Adrenal gland (tissue), 12 donors: Measurements from ENCODE around the gene HAUS7. TPM values are rescaled to one million over a fixed set of nuclear protein-coding genes. Genes with fewer than 3 reads are reported as not detected.
A peak's percentile ranks its signal among the peaks of the same experiment; 100 is the strongest.

Source experiments
- DNase-seq, 7 donors: peaks; one replicate each; pipeline ENCODE4 v3.0.0-alpha.2; 2019 to 2020
- H3K27ac ChIP-seq, 5 donors: fragments of 200-600 bp; sonication (generic) in 4 of 5; 1 replicate in 3 of 5; 2 replicates in 2 of 5; pipeline versions ENCODE4 v1.5.1 to v1.8.0; 2016 to 2020; ENCODE audit warnings: mild to moderate bottlenecking in 1 of 5
- H3K27me3 ChIP-seq: fragments of 200-600 bp; 2 replicates; pipeline ENCODE4 v1.8.0; 2021
- H3K36me3 ChIP-seq, 2 donors: fragments of 200-600 bp; replicated peaks in 1 of 2; 1 replicate in 1 of 2; 2 replicates in 1 of 2; pipeline versions ENCODE4 v1.5.1 to v1.8.0; 2018 to 2022
- H3K4me1 ChIP-seq, 2 donors: fragments of 200-600 bp; replicated peaks in 1 of 2; 1 replicate in 1 of 2; 2 replicates in 1 of 2; pipeline versions ENCODE4 v1.5.1 to v1.8.0; 2018 to 2021
- H3K4me3 ChIP-seq, 4 donors: fragments of 200-600 bp; sonication (generic) in 3 of 4; one replicate each; pipeline ENCODE4 v1.5.1; 2016 to 2018
- H3K9me3 ChIP-seq, 3 donors: fragments of 200-600 bp; sonication (generic) in 1 of 3; replicated peaks in 1 of 3; 1 replicate in 2 of 3; 2 replicates in 1 of 3; pipeline versions ENCODE4 v1.5.1 to v1.8.0; 2016 to 2021
- CTCF ChIP-seq, 6 experiments: fragments of 450-650 bp in 4 of 6; fragments of 200-600 bp in 2 of 6; sonication (generic) in 1 of 6; IDR thresholded peaks; 1 replicate in 5 of 6; 2 replicates in 1 of 6; pipeline versions ENCODE4 v1.5.1 to v1.8.0; 2016 to 2021; ENCODE audit warnings: antibody characterized with exemption in 6 of 6, mild to moderate bottlenecking in 2 of 6, moderate library complexity in 1 of 6
- POLR2A ChIP-seq, 2 donors: fragments of 450-650 bp; IDR thresholded peaks; one replicate each; pipeline ENCODE4 v1.6.1; 2017; ENCODE audit warnings: antibody characterized with exemption in 2 of 2, mild to moderate bottlenecking in 2 of 2, moderate library complexity in 1 of 2
- WGBS, 4 donors: extraction: QIAGEN DNeasy Blood & Tissue Kit in 2 of 4; methylation state at CpG; one replicate each; pipeline versions ENCODE4 v1.1.5 to v1.1.7; 2013 to 2017; 5-methylcytosine and 5-hydroxymethylcytosine counted together
- intact Hi-C, 2 donors: fragments of 100-400 bp; cut with DNase I; formaldehyde crosslinking; loops; one replicate each; pipeline versions ENCODE4 v1.14.1 to v1.15.0; 2022 to 2023
- polyA plus RNA-seq, 3 donors: library from polyadenylated mRNA; stranded (reverse); fragments of 200-250 nt in 2 of 3; fragments of 350-450 nt in 1 of 3; fragmentation: Illumina TruSeq in 1 of 3; extraction: RNeasy Lipid Tissue Mini Kit (QIAGEN cat#74804) in 1 of 3; gene quantifications; one replicate each; pipeline ENCODE4 v1.2.3, GENCODE V29; 2013 to 2014
- total RNA-seq, 9 donors: library from RNA; depleted of rRNA in 4 of 9; stranded (reverse); fragments of >200 nt in 4 of 9; fragments of 120-200 nt in 1 of 9; fragmentation: NEBNext Ultra II Directional in 1 of 9; extraction: Animal tissue kit (Norgen Biotek cat#: 25700) in 1 of 9; gene quantifications; one replicate each; pipeline versions ENCODE4 v1.1.0 to v1.2.4, GENCODE V29; 2013 to 2023
- donor health status: healthy with polysubstance abuse.
- donor health status: Bipolar disorder and iron deficiency.
- donor health status: DM: yes; HTN: yes; CAD: no.
- donor health status: DM: no; HTN: no; CAD: no.
- donor health status: DM: no; HTN: no; CAD: no.
- donor health status: DM: yes; HTN: yes; CAD: no.

The HAUS7 gene
- total and polyA plus RNA-seq, 12 donors = 7.3 to 111 (median 19.3) TPM

GRCh38 chrX:153517423-153517822 lies 47.0 kb upstream of the HAUS7 start, which contains the start of gene ATP2B3:
TSS of gene ATP2B3 (plus strand) at chrX:153517642. CDS start at chrX:153536248, 18,606 bp downstream.
- H3K27me3 ChIP-seq = peaks cover 46% of the 10 kb centered on the region
- 1 to 24% methylated on average over 14 to 39 of the region's 50 CpGs; no CpG with 5 or more reads in 2 of the 4 donors for WGBS, 4 donors

GRCh38 chrX:153516073-153516472 lies 45.7 kb upstream of the HAUS7 start:
- 62 to 91% (median 79%) methylated on average over 2 to 9 of the region's 9 CpGs for WGBS, 4 donors
- H3K27ac ChIP-seq = no peak overlapping the region
- no peaks in the 10 kb centered on the region for H3K9me3 ChIP-seq
- DNase-seq = no peak
- H3K4me3 ChIP-seq = no peak overlapping the region
- H3K4me1 ChIP-seq = no peaks in the 10 kb centered on the region
- no peak for TF ChIP-seq POLR2A (IDR thresholded peaks at IDR 0.05)
- no peak for TF ChIP-seq CTCF (IDR thresholded peaks at IDR 0.05)
- H3K36me3 ChIP-seq = no peaks in the 10 kb centered on the region
- intact Hi-C loops = no loop called here
- peaks cover 36% of the 10 kb centered on the region for H3K27me3 ChIP-seq

More at GRCh38 chrX:153517423-153517822, 47.0 kb upstream of the HAUS7 start, which contains the start of gene ATP2B3:
- Histone ChIP-seq H3K4me3 (peak within 1 kb of the TSS in 1 of 4 donors; percentile 32), H3K4me1 (no peaks in the 10 kb centered on the region), H3K9me3 (no peaks in the 10 kb centered on the region), H3K27ac (no peak within 1 kb of the TSS), H3K36me3 (no peaks in the 10 kb centered on the region)
- DNase-seq = no peak
- TF ChIP-seq CTCF (IDR thresholded peaks at IDR 0.05) (no peak), POLR2A (IDR thresholded peaks at IDR 0.05) (no peak)
- intact Hi-C loops = no loop called here

DNA sequence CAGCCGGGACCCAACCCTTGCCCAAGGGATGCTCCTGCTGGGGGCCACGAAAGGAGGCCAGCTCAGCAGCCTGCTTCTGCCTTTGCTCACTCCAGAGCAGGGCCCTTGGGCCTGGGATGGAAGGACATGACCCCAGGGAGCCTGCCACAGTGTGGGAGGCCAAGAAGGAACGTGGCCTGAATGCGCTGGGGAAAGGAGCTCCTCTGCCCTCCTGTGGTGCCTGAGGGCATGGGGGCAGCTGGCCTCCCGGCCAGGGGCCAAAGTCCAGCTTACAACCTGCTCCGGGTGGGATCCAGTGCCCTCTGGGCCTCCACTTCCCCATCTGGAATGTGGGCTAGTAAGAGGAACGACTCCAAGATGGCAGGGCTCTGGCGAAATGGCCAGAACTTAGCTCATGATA lies 45.1 kb upstream of the HAUS7 start:
- Histone ChIP-seq H3K9me3 (no peaks in the 10 kb centered on the region), H3K27me3 (peaks cover 30% of the 10 kb centered on the region), H3K4me1 (no peaks in the 10 kb centered on the region), H3K27ac (no peak overlapping the region), H3K4me3 (no peak overlapping the region), H3K36me3 (no peaks in the 10 kb centered on the region)
- WGBS, 4 donors = 74 to 85% (median 75%) methylated on average over 6 to 8 of the region's 8 CpGs; no CpG with 5 or more reads in 1 of the 4 donors
- DNase-seq = no peak
- no peak for TF ChIP-seq POLR2A (IDR thresholded peaks at IDR 0.05)
- no peak for TF ChIP-seq CTCF (IDR thresholded peaks at IDR 0.05)
- intact Hi-C loops = no loop called here

- H3K9me3 ChIP-seq = no peaks in the 10 kb centered on the region
- no peaks in the 10 kb centered on the region for H3K4me1 ChIP-seq
- 82 to 89% (median 84%) methylated on average over 9 of the region's 9 CpGs for WGBS, 4 donors
- TF ChIP-seq POLR2A (IDR thresholded peaks at IDR 0.05) (no peak), CTCF (IDR thresholded peaks at IDR 0.05) (no peak)
- H3K27ac ChIP-seq = no peak overlapping the region
- no peaks in the 10 kb centered on the region for H3K36me3 ChIP-seq
- no peak for DNase-seq
- intact Hi-C loops = no loop called here
- H3K27me3 ChIP-seq = peaks cover 21% of the 10 kb centered on the region
- H3K4me3 ChIP-seq = no peak overlapping the region
These were observed 43.9 kb upstream of the HAUS7 start for GRCh38 chrX:153514259-153514658.
